Stimulated activated CD8-positive, alpha-beta memory T cell treated with anti-CD3 and anti-CD28 coated beads, Interleukin-7, amount 100 ng/mL, for 48 hours (primary cell): ENCODE results near the gene VAV2.
"Not testable (repeated sequence)": the region's sequence is repeated elsewhere in the genome, so short reads cannot be mapped to it uniquely, and the experiment has no call there.

Experiments
- DNase-seq, 2 donors: peaks; one replicate each; pipeline ENCODE4 v3.0.0-alpha.2; 2020; ENCODE audit warnings: low read depth in 1 of 2; ENCODE audit errors: extremely low read depth in 1 of 2

VAV2 gene

GRCh38 chr9:133969681-133970580 lies 22.2 kb downstream of the VAV2 start:
- no peak for DNase-seq

- DNase-seq, result no peak
Measured at GRCh38 chr9:133968966-133969617, 23.0 kb downstream of the VAV2 start.

DNA sequence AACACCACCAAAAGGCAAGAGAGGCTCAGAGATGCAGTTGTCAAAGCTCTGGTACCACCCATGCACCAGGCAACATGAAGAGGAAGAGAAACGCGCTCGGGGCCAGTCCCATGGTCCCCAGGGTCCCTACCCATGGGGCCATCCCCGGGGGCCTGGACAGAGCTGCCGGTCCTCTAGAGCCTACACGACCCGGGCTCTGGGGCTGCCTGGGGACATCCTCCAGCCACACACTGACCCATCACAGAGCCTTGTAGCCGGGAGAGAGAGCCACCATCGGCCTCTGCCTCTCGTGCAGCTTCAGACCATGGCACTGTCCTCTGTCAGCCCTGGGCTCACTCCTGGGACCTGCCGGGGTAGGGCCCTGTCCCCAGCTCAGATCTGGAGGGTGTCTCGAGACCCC lies 23.7 kb downstream of the VAV2 start:
- DNase-seq, result no peak

GRCh38 chr9:133967024-133967741 lies 24.9 kb downstream of the VAV2 start:
- no peak for DNase-seq

DNA sequence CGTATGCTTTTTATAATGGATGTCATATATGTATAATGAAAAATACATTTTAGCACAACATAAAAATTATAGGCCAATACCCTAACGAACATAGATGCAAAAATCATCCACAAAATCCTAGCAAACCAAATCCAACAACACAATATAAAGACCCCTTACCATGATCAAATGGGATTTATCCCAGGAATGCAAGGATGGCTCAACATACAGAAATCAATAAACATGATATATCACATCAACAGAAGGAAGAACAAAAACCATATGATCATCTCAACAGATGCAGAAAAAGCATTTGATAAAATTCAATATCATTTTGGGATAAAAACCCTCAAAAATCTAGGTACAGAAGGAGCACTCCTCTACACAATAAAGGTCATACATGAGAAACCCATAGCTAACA lies 27.7 kb downstream of the VAV2 start:
- no peak for DNase-seq

DNA sequence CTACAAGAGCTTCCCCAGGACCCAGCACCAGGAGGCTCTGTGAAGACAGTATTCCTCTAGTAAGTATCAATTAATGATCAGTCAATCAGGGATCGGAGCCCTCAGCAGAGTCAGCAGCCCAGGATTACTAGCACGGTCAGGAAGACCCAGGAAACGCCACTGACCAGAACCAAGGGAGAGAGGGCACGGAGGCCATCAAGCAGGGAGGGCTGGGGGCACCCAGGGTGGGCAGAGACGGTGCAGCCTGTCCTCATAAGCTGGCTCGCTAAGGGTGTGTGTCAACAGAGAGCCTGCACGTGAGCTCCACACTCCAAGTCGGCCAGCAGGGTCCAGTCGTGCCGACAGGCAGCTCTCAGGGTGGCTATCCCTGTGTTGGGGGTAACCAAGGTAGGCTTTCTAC lies 29.0 kb downstream of the VAV2 start:
- no peak for DNase-seq

DNA sequence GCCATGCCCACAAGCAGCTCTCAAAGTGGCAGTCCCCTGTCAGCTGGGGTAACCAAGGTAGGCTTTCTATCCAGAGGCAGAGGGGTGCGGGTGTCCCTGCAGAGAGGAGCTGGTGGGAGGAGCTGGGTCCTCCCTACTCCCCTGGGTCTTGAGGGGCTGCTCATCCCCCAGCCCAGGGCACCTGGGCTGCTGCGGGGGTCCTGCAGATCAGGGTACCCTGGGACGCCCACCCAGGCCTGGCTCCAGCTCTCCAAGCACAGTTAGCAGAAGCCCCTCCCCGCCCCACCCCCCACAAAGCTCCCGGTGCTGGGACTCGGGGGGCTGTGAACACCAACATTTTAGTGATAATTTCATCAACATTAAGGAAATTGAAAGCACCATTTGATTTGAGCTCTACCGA lies 29.8 kb downstream of the VAV2 start:
- no peak for DNase-seq

DNA sequence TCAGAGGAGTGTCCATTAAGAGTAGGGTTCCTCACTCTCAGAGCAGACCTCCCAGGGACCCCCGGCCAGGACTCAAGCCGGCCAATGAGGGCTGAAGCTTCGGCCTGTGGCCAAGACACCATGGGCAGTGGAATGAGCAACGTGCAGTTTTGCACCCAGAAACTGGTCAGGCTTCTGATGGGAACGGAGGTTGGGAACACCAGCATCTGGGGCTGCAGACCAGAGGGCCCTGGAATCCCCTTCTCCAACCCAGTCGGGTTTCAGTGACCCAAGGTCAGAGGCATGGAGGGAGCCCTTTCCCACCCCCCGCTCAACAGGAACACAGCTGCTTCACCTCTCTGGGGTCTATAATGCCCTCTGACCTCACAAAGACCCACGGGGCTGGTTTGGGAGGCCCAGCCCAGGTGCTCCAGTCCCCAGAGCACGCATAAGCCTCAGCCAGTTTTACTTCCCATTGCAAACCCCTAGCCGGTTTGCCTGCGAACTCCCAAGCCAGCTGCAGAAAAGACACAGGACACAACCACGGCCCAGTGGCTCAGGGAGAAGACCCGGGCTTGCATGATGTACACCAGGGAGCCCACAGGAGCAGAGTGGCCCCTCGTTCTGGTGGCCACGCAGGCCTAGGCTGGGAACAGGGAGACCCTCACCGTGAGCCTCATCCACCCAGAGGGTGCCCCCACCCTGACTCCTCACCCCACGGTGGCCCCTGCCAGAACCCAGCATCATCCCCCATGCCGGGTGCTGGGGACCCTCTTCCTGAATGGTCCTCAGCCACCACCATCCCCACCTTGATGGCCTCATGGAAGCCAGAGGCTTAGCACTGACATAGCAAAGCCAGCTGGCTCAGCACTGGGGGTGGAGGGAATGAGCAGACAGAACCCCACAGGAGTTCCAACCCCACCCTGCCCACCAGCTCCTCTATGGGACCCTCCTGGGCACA lies 30.6 kb downstream of the VAV2 start:
- DNase-seq, result no peak

DNA sequence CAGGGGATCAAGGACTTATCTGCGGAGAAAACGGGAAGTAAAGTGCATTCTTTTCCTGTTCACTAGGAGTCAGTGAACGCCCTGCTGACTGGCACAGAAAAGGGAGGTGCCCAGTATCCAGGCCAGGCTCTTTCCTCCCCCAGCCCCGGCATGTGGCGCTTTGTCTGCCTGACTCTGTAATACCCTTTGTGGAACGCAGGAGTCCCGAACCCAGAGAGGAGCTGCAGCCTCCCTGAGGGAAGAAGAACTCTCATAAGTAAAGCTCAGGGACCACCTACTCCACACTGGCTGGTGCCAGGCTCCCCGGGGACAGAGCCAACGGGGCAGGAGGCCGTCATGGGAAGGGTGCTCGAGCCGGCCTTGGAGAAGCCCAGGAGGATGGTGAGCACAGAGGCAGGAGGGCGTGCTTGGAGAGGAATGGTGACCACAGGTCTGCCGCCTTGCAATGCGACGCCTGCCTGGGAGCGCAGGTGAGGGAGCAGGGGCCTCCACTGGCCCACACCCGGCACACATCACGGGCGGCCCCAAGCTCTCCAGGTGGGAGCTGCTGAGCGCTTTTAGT lies 31.5 kb downstream of the VAV2 start:
- DNase-seq, result no peak

GRCh38 chr9:133959966-133960567 lies 32.1 kb downstream of the VAV2 start:
- no peak for DNase-seq

DNA sequence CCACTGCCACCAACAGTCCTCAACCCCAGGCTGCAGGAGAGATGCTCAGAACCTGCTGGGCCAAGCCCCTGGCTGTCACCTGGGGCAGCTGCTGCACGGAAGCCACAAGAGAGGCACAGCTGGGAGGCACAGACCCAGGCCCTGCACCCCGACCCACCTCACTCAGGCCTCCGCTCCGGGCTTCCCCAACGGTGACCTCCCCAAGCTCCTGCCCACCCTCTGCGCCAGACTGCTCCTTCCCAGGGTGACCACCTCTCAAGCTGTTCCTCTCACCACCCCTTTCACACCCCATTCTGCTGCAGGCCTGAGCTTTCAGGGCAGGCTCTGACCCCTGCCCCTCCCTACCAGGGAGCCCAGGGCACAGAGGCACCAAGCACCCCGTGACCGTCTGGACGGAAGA lies 33.0 kb downstream of the VAV2 start:
- no peak for DNase-seq

GRCh38 chr9:133958756-133959155 lies 33.4 kb downstream of the VAV2 start:
- no peak for DNase-seq

DNA sequence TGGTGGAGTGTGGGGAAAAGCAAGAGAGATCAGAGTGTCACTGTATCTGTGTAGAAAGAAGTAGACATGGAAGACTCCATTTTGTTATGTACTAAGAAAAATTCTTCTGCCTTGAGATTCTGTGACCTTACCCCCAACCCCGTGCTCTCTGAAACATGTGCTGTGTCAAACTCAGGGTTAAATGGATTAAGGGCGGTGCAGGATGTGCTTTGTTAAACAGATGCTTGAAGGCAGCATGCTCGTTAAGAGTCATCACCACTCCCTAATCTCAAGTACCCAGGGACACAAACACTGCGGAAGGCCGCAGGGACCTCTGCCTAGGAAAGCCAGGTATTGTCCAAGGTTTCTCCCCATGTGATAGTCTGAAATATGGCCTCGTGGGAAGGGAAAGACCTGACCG lies 34.4 kb downstream of the VAV2 start:
- not testable (repeated sequence) for DNase-seq

GRCh38 chr9:133957328-133957727 lies 34.8 kb downstream of the VAV2 start:
- DNase-seq, result no peak

DNA sequence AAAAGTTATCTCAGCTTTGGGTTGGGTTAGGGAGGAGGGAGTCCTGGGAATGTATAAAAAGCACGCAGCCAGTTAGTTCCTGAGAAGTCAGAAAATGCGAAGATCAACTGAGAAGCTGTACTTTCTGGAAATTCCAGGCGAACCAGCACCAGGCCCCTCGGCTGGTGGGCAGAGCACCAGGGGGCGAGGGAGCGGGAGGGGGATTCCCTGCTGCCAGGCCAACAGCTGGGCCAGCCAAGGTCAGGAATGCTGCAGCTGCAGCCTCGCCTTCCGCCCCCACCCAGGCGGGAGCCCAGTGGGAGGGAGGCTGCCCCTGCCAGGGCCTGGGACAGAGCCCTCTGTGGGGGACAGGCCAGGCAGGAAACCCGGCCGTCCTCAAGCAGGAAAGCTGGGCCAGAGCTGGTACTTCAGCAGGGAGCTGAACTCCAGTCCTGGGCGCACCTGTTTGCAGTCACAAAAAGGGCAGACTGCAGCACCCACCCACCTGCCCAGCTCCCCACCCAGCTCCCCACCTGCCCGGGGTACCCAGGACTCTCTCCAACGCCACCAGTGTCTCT lies 35.5 kb downstream of the VAV2 start:
- no peak for DNase-seq

DNA sequence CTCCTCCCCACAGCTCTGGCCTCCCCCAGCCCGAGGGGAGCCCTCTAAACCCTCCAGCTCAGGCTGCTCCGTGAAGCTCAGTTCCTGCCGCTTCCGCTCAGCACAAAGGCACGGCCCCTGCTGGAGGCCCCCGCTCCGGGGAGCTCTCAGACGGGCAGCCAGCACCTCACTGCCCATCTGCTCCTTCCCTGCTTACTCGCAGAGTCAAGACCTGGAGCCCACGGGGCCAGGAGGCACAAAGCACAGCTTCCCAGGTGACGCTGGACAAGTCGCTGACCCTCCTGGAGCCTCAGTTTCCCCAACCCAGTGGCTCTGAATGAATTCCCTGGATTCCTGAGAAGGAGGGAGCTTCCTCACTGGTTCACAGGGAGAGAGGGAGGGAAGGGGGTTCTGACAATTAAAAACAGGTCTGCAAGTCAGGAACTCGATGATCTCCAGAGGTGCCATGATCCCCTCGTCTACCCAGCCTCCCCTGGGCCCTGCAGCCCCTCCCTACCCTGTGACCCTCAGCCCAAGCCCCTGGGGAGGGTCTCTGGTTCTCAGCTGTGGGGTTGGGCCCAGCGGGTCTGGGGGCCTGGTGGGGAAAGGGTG lies 36.2 kb downstream of the VAV2 start:
- no peak for DNase-seq

DNA sequence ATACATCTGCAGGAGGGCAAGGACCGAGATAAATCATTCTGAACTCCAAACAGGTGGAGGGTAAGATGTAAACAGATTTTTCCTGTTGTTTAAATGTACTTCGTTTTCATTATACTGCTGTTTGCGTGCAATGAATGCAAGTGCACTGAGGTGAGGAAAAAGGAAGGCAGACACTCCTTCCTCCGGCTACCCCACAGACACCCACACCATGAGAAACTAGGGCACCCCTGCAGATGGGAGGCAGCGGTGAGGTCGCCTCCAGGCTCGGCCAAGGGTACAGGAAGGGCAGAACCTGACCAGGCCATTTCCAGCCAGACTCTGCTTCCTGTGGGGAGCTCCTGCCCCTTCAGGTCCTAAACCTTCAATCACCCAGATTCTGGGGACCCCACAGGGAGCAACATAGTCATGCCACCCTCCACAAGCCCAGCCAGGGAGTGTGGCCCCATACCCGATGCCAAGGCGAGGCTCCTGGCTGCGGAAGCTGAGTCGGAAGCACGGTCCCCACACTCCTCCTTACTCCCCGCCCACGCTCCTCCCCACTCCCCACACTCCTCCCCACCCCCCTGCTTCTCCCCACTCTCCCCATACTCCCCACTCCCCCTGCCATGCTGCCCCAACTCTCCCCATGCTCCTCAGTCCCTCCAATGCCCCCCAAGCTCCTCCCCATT lies 37.1 kb downstream of the VAV2 start:
- no peak for DNase-seq

DNA sequence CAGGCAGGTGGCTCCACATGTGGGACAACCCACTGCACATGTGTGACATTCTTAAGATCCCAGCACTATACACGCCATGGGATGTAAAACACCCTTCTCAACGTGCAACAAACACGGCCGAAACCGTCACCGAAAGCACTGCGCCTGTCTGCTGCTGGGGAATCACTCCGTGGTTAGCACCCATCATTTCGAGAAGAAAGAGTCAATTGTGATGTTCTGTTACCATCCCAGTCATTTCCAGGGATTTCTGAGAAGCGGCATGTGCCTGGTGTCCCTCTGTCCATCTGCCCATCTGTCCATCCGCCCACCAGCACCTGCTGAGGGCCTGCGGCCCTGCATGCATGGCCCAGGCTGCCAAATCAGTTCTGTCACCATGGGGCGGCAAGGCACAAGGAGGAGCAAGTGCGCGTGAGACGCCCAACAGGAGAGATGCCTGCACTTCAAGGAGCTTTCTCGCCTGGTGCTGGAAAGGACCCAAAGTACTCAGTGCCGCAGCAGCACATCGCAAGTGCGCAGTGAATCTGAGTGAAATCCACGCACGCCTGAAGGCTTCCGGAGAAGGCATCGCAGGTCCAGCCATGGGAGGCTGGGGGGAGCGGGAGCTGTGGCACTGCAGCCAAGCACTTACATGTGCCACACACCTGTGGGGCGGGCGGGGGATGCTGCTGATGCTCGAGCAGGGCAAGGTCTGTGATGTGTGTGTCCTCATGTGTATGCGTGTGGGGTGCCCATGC lies 38.0 kb downstream of the VAV2 start:
- no peak for DNase-seq
